ENCODE data around the gene MCM7. TPM values are rescaled to one million over a fixed set of nuclear protein-coding genes. Genes with fewer than 3 reads are reported as not detected.

The MCM7 gene
- 98.1 and 113 TPM in 2 replicates for total RNA-seq

GRCh38 chr7:100101016-100101862 is at the start of gene MCM7, which contains the start of gene AP4M1:
MCM7 (minus strand) TSS chr7:100101397; CDS start chr7:100101294, 103 bp downstream.
AP4M1 (plus strand) TSS chr7:100101643; CDS start chr7:100101715, 72 bp downstream.

DNA sequence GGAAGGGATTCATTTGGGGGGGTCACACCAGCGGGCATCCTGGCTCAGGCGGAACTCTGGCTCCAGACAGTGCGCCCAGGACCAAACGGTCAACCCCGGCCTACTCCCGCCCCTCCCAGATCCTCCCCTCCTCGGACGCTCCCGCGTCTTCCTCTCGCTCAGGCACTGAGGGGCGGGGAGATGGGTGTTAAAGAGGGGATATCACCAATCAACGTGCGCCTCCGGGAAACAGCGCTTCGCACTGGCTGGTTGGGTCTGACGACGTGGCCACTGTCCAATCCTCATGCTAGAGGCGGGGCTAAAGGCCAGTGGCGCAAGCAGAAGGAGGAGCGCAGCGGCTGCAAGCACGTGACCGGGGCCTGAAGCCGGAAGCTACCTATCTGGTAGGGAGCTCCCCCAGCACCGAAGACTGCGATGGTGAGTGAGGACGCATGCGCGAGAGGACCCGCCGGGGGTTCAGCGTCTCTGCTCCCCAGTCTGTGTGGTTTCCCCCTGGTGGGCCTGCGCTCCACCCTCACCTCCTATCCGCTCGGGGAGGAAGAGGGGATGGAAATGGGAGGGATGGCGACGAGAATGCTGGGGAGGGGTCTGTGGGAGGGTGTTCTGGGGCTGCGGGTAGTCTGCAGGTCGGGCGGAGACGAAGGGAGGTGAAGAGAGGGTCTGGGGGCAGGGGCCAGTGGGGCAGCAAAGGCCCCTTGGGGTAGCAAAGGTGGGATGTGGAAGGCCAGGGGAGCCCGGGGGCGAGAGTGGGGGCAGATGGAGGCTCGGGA is 47.5 kb upstream of the MCM7 start, which contains the start of gene LAMTOR4:
Gene LAMTOR4 (plus strand): TSS at position 360 of the 770 bp plus-strand sequence. CDS start 55 bp downstream, at position 415.

DNA sequence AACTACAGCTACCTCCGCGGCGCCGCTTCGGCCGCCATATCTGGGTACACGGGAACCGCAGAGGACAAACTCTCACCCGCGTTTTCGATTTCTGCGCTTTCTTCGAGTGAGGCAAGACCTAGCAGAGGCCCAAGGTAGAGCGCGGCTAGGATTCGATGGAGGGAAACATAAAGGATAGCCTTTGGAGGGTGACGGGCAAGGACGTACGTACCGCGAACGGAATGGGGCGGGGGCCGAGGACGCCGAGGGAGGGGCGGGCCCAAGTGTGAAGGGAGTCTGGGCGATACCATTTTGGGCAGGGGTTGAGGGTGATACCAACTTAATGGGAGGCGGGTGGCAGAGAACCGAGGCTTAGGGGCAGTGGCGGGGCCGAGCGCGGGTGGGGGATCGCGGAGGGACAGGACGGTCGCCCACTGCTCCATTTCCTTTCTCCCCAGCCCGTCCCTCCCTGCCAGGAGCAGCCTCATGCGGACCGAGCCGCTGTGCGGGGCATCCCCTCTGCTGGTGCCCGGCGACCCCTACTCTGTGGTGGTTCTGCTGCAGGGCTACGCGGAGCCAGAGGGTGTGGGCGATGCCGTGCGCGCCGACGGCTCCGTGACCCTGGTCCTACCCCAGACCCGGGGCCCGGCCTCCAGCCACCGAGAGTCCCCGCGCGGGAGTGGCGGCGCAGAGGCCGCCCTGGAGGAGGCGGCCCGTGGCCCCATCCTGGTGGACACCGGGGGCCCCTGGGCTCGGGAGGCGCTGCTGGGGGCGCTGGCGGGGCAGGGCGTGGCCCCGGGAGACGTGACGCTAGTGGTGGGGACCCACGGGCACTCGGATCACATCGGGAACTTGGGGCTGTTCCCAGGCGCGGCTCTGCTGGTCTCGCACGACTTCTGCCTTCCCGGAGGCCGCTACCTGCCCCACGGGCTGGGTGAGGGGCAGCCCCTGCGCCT is 26.0 kb upstream of the MCM7 start, which contains the start of gene MBLAC1:
Gene MBLAC1 (plus strand): TSS at position 37 of the 935 bp plus-strand sequence. CDS start 429 bp downstream, at position 466.

GRCh38 chr7:100119072-100119969 is 18.1 kb upstream of the MCM7 start, which contains the start of the genes CNPY4 and TAF6:
CNPY4 (plus strand) TSS chr7:100119634; CDS start chr7:100119745, 111 bp downstream.
TAF6 (minus strand) TSS chr7:100119358; CDS start chr7:100114209, 5,149 bp downstream.

GRCh38 chr7:100088621-100089457 is 12.4 kb downstream of the MCM7 start, which contains the start of gene COPS6:
COPS6 (plus strand) TSS chr7:100088969; CDS start chr7:100088991, 22 bp downstream.

DNA sequence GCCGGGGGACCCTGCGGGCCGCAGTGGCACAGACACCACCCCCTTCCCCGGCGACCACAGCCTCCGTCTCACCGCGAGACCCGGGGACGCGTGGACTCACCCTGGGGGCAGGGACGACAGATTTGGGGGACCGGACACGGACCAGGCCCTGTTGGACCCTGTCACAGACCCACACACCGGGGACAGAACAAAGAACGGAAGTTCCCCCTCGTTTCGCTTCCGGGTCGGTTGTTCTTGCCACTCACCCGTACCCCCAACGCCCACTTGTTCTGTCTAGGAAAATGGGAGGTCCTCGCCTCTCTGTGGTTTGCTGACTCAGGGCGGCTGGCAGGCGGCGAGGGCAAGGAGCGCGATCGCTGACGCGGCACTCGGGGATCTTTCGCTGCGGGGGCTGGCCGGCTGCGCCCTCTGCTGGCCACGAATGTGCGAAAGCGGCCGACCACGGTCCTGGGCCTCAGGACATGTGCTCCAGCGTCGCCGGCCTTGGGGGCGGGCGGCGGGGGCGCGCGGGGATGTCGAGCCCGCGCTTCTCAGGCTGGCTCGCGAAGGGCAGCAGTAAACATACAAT is 19.6 kb downstream of the MCM7 start, which contains the start of gene ZNF3:
Gene ZNF3 (minus strand): TSS at position 189 of the 568 bp plus-strand sequence. CDS start 4,366 bp downstream, outside the sequence.

GRCh38 chr7:100049441-100050291 is 51.5 kb downstream of the MCM7 start, which contains the start of gene ZSCAN21:
ZSCAN21 (plus strand) TSS chr7:100049774; CDS start chr7:100057007, 7,233 bp downstream.

Other genes with a start within 250 kb of the MCM7 start
- under 0.01 and 0.25 TPM in 2 replicates for gene OR2AE1, start 224.4 kb downstream of the MCM7 start, total RNA-seq
- gene TRIM4, start 181.9 kb downstream of the MCM7 start, total RNA-seq: 14.2 and 24.7 TPM in 2 replicates
- gene GJC3, start 171.8 kb downstream of the MCM7 start, total RNA-seq: 0.16 and 0.31 TPM in 2 replicates
- gene AZGP1, start 125.4 kb downstream of the MCM7 start, total RNA-seq: not detected in 2 replicates
- 18.3 and 55.8 TPM in 2 replicates for gene ZKSCAN1, start 85.8 kb downstream of the MCM7 start, total RNA-seq
- gene ZSCAN21, start 51.6 kb downstream of the MCM7 start, total RNA-seq: 5.8 and 8.4 TPM in 2 replicates
- gene ZNF3, start 19.7 kb downstream of the MCM7 start, total RNA-seq: 17.8 and 35.7 TPM in 2 replicates
- 87.1 and 87.8 TPM in 2 replicates for gene COPS6, start 12.4 kb downstream of the MCM7 start, total RNA-seq
- 16.4 and 19.5 TPM in 2 replicates for gene AP4M1, start 246 bp upstream of the MCM7 start, total RNA-seq
- 18.5 and 46.6 TPM in 2 replicates for gene TAF6, start 18.0 kb upstream of the MCM7 start, total RNA-seq
- 38.9 and 45.6 TPM in 2 replicates for gene CNPY4, start 18.2 kb upstream of the MCM7 start, total RNA-seq
- 1.8 and 2.0 TPM in 2 replicates for gene MBLAC1, start 25.6 kb upstream of the MCM7 start, total RNA-seq
- 98.6 and 171 TPM in 2 replicates for gene LAMTOR4, start 47.5 kb upstream of the MCM7 start, total RNA-seq
- 3.9 and 7.7 TPM in 2 replicates for gene TRAPPC14, start 57.3 kb upstream of the MCM7 start, total RNA-seq
- gene GAL3ST4, start 67.2 kb upstream of the MCM7 start, total RNA-seq: 0.49 and 0.88 TPM in 2 replicates
- gene GPC2, start 76.0 kb upstream of the MCM7 start, total RNA-seq: 1.3 and 3.9 TPM in 2 replicates
- 0.25 and 0.32 TPM in 2 replicates for gene STAG3, start 76.5 kb upstream of the MCM7 start, total RNA-seq
- not detected in 2 replicates for gene PVRIG, start 118.6 kb upstream of the MCM7 start, total RNA-seq
- gene SPDYE3, start 206.3 kb upstream of the MCM7 start, total RNA-seq: not detected in 2 replicates